Sigmoid colon (tissue), 4 donors: Measurements from ENCODE around the gene SDCBP2.

Experiments
- CTCF ChIP-seq, 4 experiments: fragments of 450-650 bp in 3 of 4; fragments of 200-600 bp in 1 of 4; IDR thresholded peaks; one replicate each; pipeline ENCODE4 v1.5.1; 2016 to 2019; ENCODE audit warnings: antibody characterized with exemption in 4 of 4, mild to moderate bottlenecking in 3 of 4, moderate library complexity in 2 of 4
- EP300 ChIP-seq, 4 donors: sonication (generic); formaldehyde crosslinking; IDR thresholded peaks; one replicate each; pipeline ENCODE4 v1.6.1; 2017; ENCODE audit warnings: antibody characterized with exemption in 4 of 4
- POLR2A ChIP-seq, 2 donors: fragments of 450-650 bp; IDR thresholded peaks; one replicate each; pipeline ENCODE4 v1.6.1; 2016; ENCODE audit warnings: antibody characterized with exemption in 2 of 2, mild to moderate bottlenecking in 2 of 2, moderate library complexity in 2 of 2
- POLR2AphosphoS5 ChIP-seq, 4 donors: sonication (generic); formaldehyde crosslinking; IDR thresholded peaks; one replicate each; pipeline ENCODE4 v1.6.1; 2017; ENCODE audit warnings: antibody characterized with exemption in 4 of 4

- TF ChIP-seq CTCF (IDR thresholded peaks at IDR 0.05) (no peak), POLR2AphosphoS5 (IDR thresholded peaks at IDR 0.05) (no peak), EP300 (IDR thresholded peaks at IDR 0.05) (no peak), POLR2A (IDR thresholded peaks at IDR 0.05) (no peak)
Measured at GRCh38 chr20:1346315-1346969, 17.5 kb upstream of the SDCBP2 start.
